Naive thymus-derived CD8-positive, alpha-beta T cell (primary cell): Measurements from ENCODE around the gene B9D1. TPM values are rescaled to one million over a fixed set of nuclear protein-coding genes. Genes with fewer than 3 reads are reported as not detected.
A peak's percentile ranks its signal among the peaks of the same experiment; 100 is the strongest.

ENCODE experiments used
- ATAC-seq, 2 donors: fragments of 150-1000 bp; cut with Tn5 transposase in 1 of 2; sonication (Bioruptor Pico), chemical (Tn5 transposase) in 1 of 2; 1 replicate in 1 of 2; 2 replicates in 1 of 2; pipeline ENCODE4 v1.10.0; 2021; ENCODE audit warnings: mild to moderate bottlenecking in 2 of 2, moderate library complexity in 2 of 2
- POLR2A ChIA-PET: fragments of 350-600 bp; sonication (Branson Sonifier 250); formaldehyde crosslinking; loops from one replicate; lab custom pipeline; 2021; ENCODE audit warnings: antibody characterized with exemption; lab: Charles Lee
- DNase-seq, 10 donors: peaks; one replicate each; pipeline versions ENCODE4 v3.0.0 to v3.0.0-alpha.2; 2020 to 2022
- H3K27ac Mint-ChIP-seq, 10 donors: one replicate each; pipeline ENCODE4 v1.8.0; 2020 to 2022; ENCODE audit warnings: mild to moderate bottlenecking in 10 of 10, mixed read lengths in 10 of 10, moderate library complexity in 4 of 10, inconsistent platforms in 1 of 10
- H3K27me3 Mint-ChIP-seq, 5 donors: one replicate each; pipeline ENCODE4 v1.8.0; 2021 to 2022; ENCODE audit warnings: mixed read lengths in 5 of 5
- H3K36me3 Mint-ChIP-seq, 3 donors: one replicate each; pipeline ENCODE4 v1.8.0; 2020 to 2022; ENCODE audit warnings: mixed read lengths in 3 of 3, mild to moderate bottlenecking in 2 of 3, inconsistent platforms in 1 of 3
- H3K4me1 Mint-ChIP-seq, 4 donors: one replicate each; pipeline ENCODE4 v1.8.0; 2021 to 2022; ENCODE audit warnings: mixed read lengths in 4 of 4
- H3K4me3 Mint-ChIP-seq, 10 donors: one replicate each; pipeline ENCODE4 v1.8.0; 2020 to 2022; ENCODE audit warnings: mild to moderate bottlenecking in 10 of 10, mixed read lengths in 10 of 10, moderate library complexity in 6 of 10, inconsistent platforms in 1 of 10
- H3K9me3 Mint-ChIP-seq, 9 donors: one replicate each; pipeline ENCODE4 v1.8.0; 2020 to 2022; ENCODE audit warnings: mixed read lengths in 9 of 9, mild to moderate bottlenecking in 3 of 9, inconsistent platforms in 1 of 9, moderate library complexity in 1 of 9
- polyA plus RNA-seq, 3 donors: library from polyadenylated mRNA; unstranded; fragments of 300-500 nt; fragmentation: Illumina TruSeq; gene quantifications; one replicate each; pipeline ENCODE4 v1.2.3, GENCODE V29; 2021
- total RNA-seq, 8 experiments: library from RNA in 2 of 8; stranded (reverse) in 2 of 8; gene quantifications; one replicate each; pipeline ENCODE4 v1.2.3 and lab custom pipeline; 2021 to 2026

Gene B9D1
- total and polyA plus RNA-seq, 5 experiments from 2014 or later, result 0.75 to 3.1 (median 1.8) TPM

- POLR2A ChIA-PET, result no interaction called here
These were observed 7.4 kb upstream of the B9D1 start for GRCh38 chr17:19369846-19370492.

GRCh38 chr17:19369107-19369778 is 6.7 kb upstream of the B9D1 start:
- POLR2A ChIA-PET, result no interaction called here

More at GRCh38 chr17:19369846-19370492, 7.4 kb upstream of the B9D1 start:
- H3K36me3 Mint-ChIP-seq, result no peaks in the 10 kb centered on the region
- H3K9me3 Mint-ChIP-seq, result no peaks in the 10 kb centered on the region
- H3K4me3 Mint-ChIP-seq, result peak overlapping the region; percentile 13 to 88 (median 70)
- peak overlapping the region; percentile 38 to 98 (median 77) for H3K27ac Mint-ChIP-seq
- DNase-seq (peak in 3 of 10 donors; percentile 12 to 30 (median 24)), ATAC-seq (peak; percentile 44 to 64)
- H3K4me1 Mint-ChIP-seq, result peaks cover 11 to 46% (median 30%) of the 10 kb centered on the region in 4 donors
- peaks cover 0 to 10% (median 3%) of the 10 kb centered on the region in 5 donors for H3K27me3 Mint-ChIP-seq

GRCh38 chr17:19368229-19368628 is 5.7 kb upstream of the B9D1 start:
- ATAC-seq, result no peak
- POLR2A ChIA-PET, result no interaction called here
- Mint-ChIP-seq H3K4me1 (peaks cover 11 to 48% (median 30%) of the 10 kb centered on the region in 4 donors), H3K36me3 (no peaks in the 10 kb centered on the region), H3K27me3 (peaks cover 0 to 10% (median 3%) of the 10 kb centered on the region in 5 donors), H3K9me3 (no peaks in the 10 kb centered on the region), H3K4me3 (no peak overlapping the region), H3K27ac (peak overlapping the region in 2 of 10 donors; percentile 48 to 55)
- no peak for DNase-seq

More at GRCh38 chr17:19369107-19369778, 6.7 kb upstream of the B9D1 start:
- ATAC-seq (no peak), DNase-seq (no peak)
- Mint-ChIP-seq H3K27me3 (peaks cover 0 to 10% (median 3%) of the 10 kb centered on the region in 5 donors), H3K27ac (peak overlapping the region in 7 of 10 donors; percentile 2 to 98 (median 73)), H3K9me3 (no peaks in the 10 kb centered on the region), H3K36me3 (no peaks in the 10 kb centered on the region), H3K4me3 (peak overlapping the region in 7 of 10 donors; percentile 2 to 88 (median 41)), H3K4me1 (peaks cover 11 to 44% (median 30%) of the 10 kb centered on the region in 4 donors)

- no peak overlapping the region for H3K4me3 Mint-ChIP-seq
- peak in 1 of 10 donors; percentile 18 for DNase-seq
- H3K4me1 Mint-ChIP-seq, result peaks cover 11 to 46% (median 32%) of the 10 kb centered on the region in 4 donors
- peak overlapping the region in 1 of 10 donors; percentile 22 for H3K27ac Mint-ChIP-seq
- no peak for ATAC-seq
- no peaks in the 10 kb centered on the region for H3K36me3 Mint-ChIP-seq
- peaks cover 0 to 2% (median 0%) of the 10 kb centered on the region in 9 donors for H3K9me3 Mint-ChIP-seq
- H3K27me3 Mint-ChIP-seq, result peaks cover 0 to 11% (median 3%) of the 10 kb centered on the region in 5 donors
- POLR2A ChIA-PET, result no interaction called here
These were observed 4.1 kb upstream of the B9D1 start for GRCh38 chr17:19366637-19366972.

DNA sequence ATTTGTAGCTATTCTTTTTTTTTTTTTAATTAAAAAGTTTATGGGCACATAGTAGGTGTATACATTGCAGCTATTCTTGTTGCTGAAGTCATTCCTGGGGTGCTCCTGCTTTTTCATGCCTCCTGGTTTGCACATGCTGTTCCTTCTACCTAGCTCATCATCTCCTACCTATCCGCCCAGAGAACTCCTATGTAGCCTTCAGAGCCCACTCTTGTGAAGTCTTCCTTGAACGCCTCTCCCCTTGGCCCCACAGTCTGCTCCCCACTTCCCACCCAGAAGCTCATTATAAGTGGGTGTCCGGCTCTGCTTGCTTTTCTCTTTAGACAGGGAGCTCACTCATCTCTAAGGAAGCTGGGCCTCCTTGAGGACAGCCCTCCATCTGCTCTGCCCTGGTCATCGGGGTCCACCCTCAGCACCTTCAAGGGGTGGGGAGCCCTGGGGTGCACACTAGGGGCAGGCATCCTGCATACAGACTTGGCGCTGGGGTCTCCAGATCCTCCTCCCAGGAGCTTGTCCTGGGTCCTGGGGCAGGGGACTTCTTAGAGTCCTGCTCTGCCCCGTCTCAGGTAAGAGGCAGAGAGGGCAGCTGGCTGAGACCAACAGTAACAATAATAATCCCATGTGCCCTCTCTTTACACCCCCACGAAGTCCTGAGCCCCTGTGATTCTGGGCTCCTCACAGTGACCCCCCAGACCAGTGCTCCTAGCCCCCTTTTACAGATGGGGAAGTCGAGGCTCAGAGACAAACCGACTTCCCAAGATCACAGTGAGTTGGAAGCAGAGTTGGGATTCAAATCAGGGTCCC is 3.5 kb upstream of the B9D1 start:
- peaks cover 0 to 17% (median 6%) of the 10 kb centered on the region in 5 donors for H3K27me3 Mint-ChIP-seq
- peaks cover 12 to 42% (median 29%) of the 10 kb centered on the region in 4 donors for H3K4me1 Mint-ChIP-seq
- peak overlapping the region in 1 of 10 donors; percentile 38 for H3K27ac Mint-ChIP-seq
- peak in 1 of 10 donors; percentile 45 for DNase-seq
- H3K9me3 Mint-ChIP-seq, result peaks cover 0 to 2% (median 0%) of the 10 kb centered on the region in 9 donors
- no peaks in the 10 kb centered on the region for H3K36me3 Mint-ChIP-seq
- ATAC-seq, result no peak
- POLR2A ChIA-PET, result interaction anchor here (0.7 to 2.2 kb wide), 4 partner anchors 9 to 81 kb away, joined by 3 to 14 read pairs (median 4); partner anchors contain the start of gene MAPK7
- no peak overlapping the region for H3K4me3 Mint-ChIP-seq

- POLR2A ChIA-PET, result interaction anchor here (0.7 to 2.2 kb wide), 4 partner anchors 10 to 82 kb away, joined by 3 to 14 read pairs (median 4); partner anchors contain the start of gene MAPK7
- no peak for DNase-seq
- Mint-ChIP-seq H3K4me1 (peaks cover 11 to 36% (median 24%) of the 10 kb centered on the region in 4 donors), H3K4me3 (no peak overlapping the region), H3K27ac (no peak overlapping the region), H3K9me3 (peaks cover 0 to 2% (median 0%) of the 10 kb centered on the region in 9 donors), H3K27me3 (peaks cover 4 to 21% (median 6%) of the 10 kb centered on the region in 5 donors), H3K36me3 (no peaks in the 10 kb centered on the region)
- no peak for ATAC-seq
These were observed 2.9 kb upstream of the B9D1 start for GRCh38 chr17:19365499-19365817.

DNA sequence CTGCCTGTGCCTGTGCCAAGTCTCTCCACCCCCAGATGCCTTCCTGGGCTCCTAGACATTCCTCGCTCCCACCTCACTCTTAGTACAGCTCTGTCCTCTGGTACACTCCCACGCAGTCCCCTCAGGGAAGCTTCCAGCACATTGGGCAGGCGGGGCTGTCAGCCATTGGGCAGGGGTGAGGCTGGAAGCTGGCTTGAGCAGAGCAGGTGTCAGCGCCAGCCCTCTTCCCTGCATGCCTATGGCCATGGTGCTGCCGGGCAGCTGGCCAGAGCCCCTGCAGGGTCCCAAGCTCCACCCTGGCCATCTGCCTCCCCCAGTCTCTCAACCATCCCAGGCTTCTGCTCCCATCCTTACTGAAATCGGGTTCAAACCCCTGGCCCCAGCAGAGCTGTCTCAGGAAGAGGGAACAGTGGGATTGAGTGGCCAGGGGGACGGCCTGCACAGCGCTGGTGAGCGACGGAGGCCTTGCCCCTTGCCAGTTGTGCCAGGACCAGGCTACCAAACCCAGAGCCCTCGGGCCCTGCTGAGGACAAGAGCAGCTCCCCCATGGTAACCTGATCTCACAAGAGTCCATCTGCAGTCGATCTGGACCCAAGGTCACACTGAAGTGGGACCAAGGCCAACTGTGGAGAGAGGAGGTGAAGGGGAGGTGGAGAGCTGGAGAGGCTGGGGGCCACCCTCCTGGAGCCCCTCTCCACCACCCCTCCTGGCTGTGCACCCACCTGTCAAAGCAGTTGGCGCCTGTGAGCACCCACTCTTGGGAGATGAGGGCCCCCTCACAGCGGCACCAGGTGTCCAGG is 2.4 kb upstream of the B9D1 start:
- ATAC-seq, result no peak
- Mint-ChIP-seq H3K4me3 (no peak overlapping the region), H3K9me3 (peaks cover 0 to 2% (median 0%) of the 10 kb centered on the region in 9 donors), H3K27ac (no peak overlapping the region), H3K27me3 (peaks cover 6 to 27% (median 7%) of the 10 kb centered on the region in 5 donors), H3K36me3 (no peaks in the 10 kb centered on the region), H3K4me1 (peaks cover 7 to 30% (median 18%) of the 10 kb centered on the region in 4 donors)
- DNase-seq, result peak in 1 of 10 donors; percentile 45
- POLR2A ChIA-PET, result interaction anchor here (0.7 to 2.2 kb wide), 4 partner anchors 10 to 82 kb away, joined by 3 to 14 read pairs (median 4); partner anchors contain the start of gene MAPK7

GRCh38 chr17:19363460-19364035 is 1.0 kb upstream of the B9D1 start:
- Mint-ChIP-seq H3K27ac (peak overlapping the region in 2 of 10 donors; percentile 37 to 92), H3K4me1 (peaks cover 3 to 17% (median 7%) of the 10 kb centered on the region in 4 donors), H3K36me3 (no peaks in the 10 kb centered on the region), H3K4me3 (peak overlapping the region in 4 of 10 donors; percentile 22 to 93 (median 46)), H3K27me3 (peaks cover 10 to 40% (median 14%) of the 10 kb centered on the region in 5 donors), H3K9me3 (peaks cover 0 to 2% (median 0%) of the 10 kb centered on the region in 9 donors)
- DNase-seq, result no peak
- no peak for ATAC-seq
- POLR2A ChIA-PET, result interaction anchor here (0.6 to 2.7 kb wide), 5 partner anchors 14 to 401 kb away, joined by 3 to 42 read pairs (median 8); partner anchors contain the start of genes ALDH3A2 and MAPK7

GRCh38 chr17:19363114-19363438 is 553 bp upstream of the B9D1 start:
- Mint-ChIP-seq H3K4me3 (peak overlapping the region; percentile 81 to 97 (median 92)), H3K9me3 (peaks cover 0 to 2% (median 0%) of the 10 kb centered on the region in 9 donors), H3K36me3 (no peaks in the 10 kb centered on the region), H3K27ac (peak overlapping the region in 6 of 10 donors; percentile 15 to 92 (median 82)), H3K4me1 (peaks cover 3 to 17% (median 7%) of the 10 kb centered on the region in 4 donors), H3K27me3 (peaks cover 10 to 45% (median 16%) of the 10 kb centered on the region in 5 donors)
- no peak for ATAC-seq
- no peak for DNase-seq
- POLR2A ChIA-PET, result interaction anchor here (0.6 to 2.7 kb wide), 8 partner anchors 8 to 438 kb away, joined by 3 to 42 read pairs (median 6); partner anchors contain the start of genes ALDH3A2 and MAPK7

DNA sequence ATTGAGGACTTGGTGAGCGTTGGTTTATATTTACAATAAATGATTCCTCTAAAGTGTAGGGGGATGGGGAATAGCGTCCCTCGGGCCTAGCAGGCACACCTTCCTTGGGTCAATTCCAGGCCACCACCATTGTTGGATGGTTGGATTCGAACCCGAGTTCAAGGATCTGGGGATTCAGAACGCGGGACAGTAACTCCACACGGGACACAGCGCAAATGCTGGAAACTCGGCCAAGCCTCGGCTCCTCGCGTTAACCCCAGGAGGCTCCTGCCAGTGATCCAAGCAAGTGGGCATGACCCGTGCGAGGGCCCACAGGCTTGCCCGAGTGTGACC is 613 bp downstream of the B9D1 start:
- peaks cover 0 to 2% (median 0%) of the 10 kb centered on the region in 3 donors for H3K36me3 Mint-ChIP-seq
- POLR2A ChIA-PET, result interaction anchor here (2.7 kb wide), 1 partner anchor 16 kb away, joined by 42 read pairs; the partner anchor contains the start of gene MAPK7
- peak overlapping the region in 7 of 10 donors; percentile 50 to 91 (median 82) for H3K27ac Mint-ChIP-seq
- H3K4me3 Mint-ChIP-seq, result peak overlapping the region; percentile 72 to 97 (median 84)
- no peak for DNase-seq
- H3K9me3 Mint-ChIP-seq, result peaks cover 0 to 2% (median 0%) of the 10 kb centered on the region in 9 donors
- H3K4me1 Mint-ChIP-seq, result peaks cover 3 to 15% (median 7%) of the 10 kb centered on the region in 4 donors
- no peak for ATAC-seq
- H3K27me3 Mint-ChIP-seq, result peaks cover 12 to 49% (median 23%) of the 10 kb centered on the region in 5 donors

DNA sequence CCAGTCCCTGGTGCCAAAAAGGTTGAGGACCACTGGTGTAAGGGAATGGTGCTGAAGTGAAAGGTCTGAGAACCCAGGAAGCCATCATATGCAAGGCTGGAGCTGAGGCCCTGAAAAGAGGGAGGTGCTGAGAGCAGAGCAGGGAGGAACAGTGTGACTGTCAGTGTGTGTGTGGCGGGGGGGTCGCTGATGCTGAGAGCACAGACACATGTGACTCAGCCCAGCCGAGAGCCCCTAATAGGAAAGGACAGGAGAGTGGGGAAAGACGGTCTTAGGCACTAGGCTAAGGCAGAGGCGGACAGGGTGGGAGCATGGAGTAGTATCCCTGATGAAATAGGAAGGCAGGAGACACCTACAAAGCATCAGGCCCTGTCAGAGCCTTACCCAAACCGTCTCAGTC is 1.2 kb downstream of the B9D1 start:
- Mint-ChIP-seq H3K36me3 (peaks cover 0 to 2% (median 0%) of the 10 kb centered on the region in 3 donors), H3K4me1 (peaks cover 3 to 15% (median 7%) of the 10 kb centered on the region in 4 donors), H3K27ac (peak overlapping the region in 6 of 10 donors; percentile 31 to 84 (median 77)), H3K4me3 (peak overlapping the region in 9 of 10 donors; percentile 23 to 82 (median 71)), H3K27me3 (peaks cover 15 to 55% (median 27%) of the 10 kb centered on the region in 5 donors), H3K9me3 (peaks cover 0 to 2% (median 0%) of the 10 kb centered on the region in 9 donors)
- ATAC-seq (no peak), DNase-seq (peak in 1 of 10 donors; percentile 45)
- POLR2A ChIA-PET, result interaction anchor here (2.7 kb wide), 1 partner anchor 16 kb away, joined by 42 read pairs; the partner anchor contains the start of gene MAPK7
